B cell (primary cell): ENCODE results near the gene E2F2. TPM values are rescaled to one million over a fixed set of nuclear protein-coding genes. Genes with fewer than 3 reads are reported as not detected.

Experiments used
- ATAC-seq: fragments of 200-7000 bp; cut with Tn5 transposase; one replicate; pipeline ENCODE4 v1.10.0; 2021; ENCODE audit warnings: low read depth, mild to moderate bottlenecking, moderate number of reproducible peaks, moderate library complexity
- CTCF ChIA-PET: fragments of 350-600 bp; sonication (Branson Sonifier 250); formaldehyde crosslinking; loops from one replicate; lab custom pipeline; 2021; ENCODE audit warnings: antibody characterized with exemption, inconsistent platforms; lab: Charles Lee
- POLR2A ChIA-PET: fragments of 350-600 bp; sonication (Branson Sonifier 250); formaldehyde crosslinking; loops from one replicate; lab custom pipeline; 2021; ENCODE audit warnings: antibody characterized with exemption; lab: Charles Lee
- DNase-seq: peaks from one replicate; pipeline ENCODE4 v3.0.0; 2013
- H2AFZ ChIP-seq: 2 replicates; pipeline ENCODE4 v1.6.1; 2012; ENCODE audit warnings: mild to moderate bottlenecking, low read depth, low read length; ENCODE audit not compliant: insufficient read depth, poor library complexity, severe bottlenecking
- H3K27ac ChIP-seq, 2 donors: 1 replicate in 1 of 2; 2 replicates in 1 of 2; pipeline ENCODE4 v1.5.1; 2012 to 2013; ENCODE audit warnings: low read length in 2 of 2, mild to moderate bottlenecking in 2 of 2, moderate library complexity in 1 of 2
- H3K27me3 ChIP-seq, 4 experiments: fragments of 200-600 bp in 1 of 4; sonication (generic) in 1 of 4; replicated peaks in 1 of 4; 1 replicate in 2 of 4; 2 replicates in 2 of 4; pipeline versions ENCODE4 v1.6.1 to v1.7.0; 2013 to 2016; ENCODE audit warnings: low read length in 3 of 4, mild to moderate bottlenecking in 2 of 4, mixed read lengths in 1 of 4, moderate library complexity in 1 of 4; ENCODE audit not compliant: insufficient read depth in 4 of 4, control insufficient read depth in 3 of 4; ENCODE audit errors: control extremely low read depth in 1 of 4
- H3K36me3 ChIP-seq, 2 experiments: replicated peaks in 1 of 2; 1 replicate in 1 of 2; 2 replicates in 1 of 2; pipeline versions ENCODE4 v1.6.1 to v1.7.1; 2013; ENCODE audit warnings: low read length in 1 of 2; ENCODE audit not compliant: insufficient read depth in 2 of 2, control insufficient read depth in 1 of 2; ENCODE audit errors: control extremely low read depth in 1 of 2, extremely low read depth in 1 of 2
- H3K4me1 ChIP-seq, 2 donors: fragments of 200-600 bp in 1 of 2; sonication (generic) in 1 of 2; 1 replicate in 1 of 2; 2 replicates in 1 of 2; pipeline versions ENCODE4 v1.5.1 to v1.6.1; 2013 to 2017; ENCODE audit warnings: low read length in 2 of 2; ENCODE audit not compliant: control insufficient read depth in 2 of 2, insufficient read depth in 2 of 2
- H3K4me2 ChIP-seq: replicated peaks from 2 replicates; pipeline ENCODE3; 2012; ENCODE audit warnings: mild to moderate bottlenecking, low read depth, low read length; ENCODE audit not compliant: poor library complexity, severe bottlenecking
- H3K4me3 ChIP-seq, 5 experiments: fragments of 200-600 bp in 1 of 5; sonication (generic) in 1 of 5; 1 replicate in 3 of 5; 2 replicates in 2 of 5; pipeline versions ENCODE4 v1.5.1 to v1.7.0; 2011 to 2016; ENCODE audit warnings: low read length in 4 of 5, mild to moderate bottlenecking in 4 of 5, low read depth in 2 of 5, control low read depth in 1 of 5, moderate library complexity in 1 of 5; ENCODE audit not compliant: insufficient read depth in 1 of 5; ENCODE audit errors: control extremely low read depth in 1 of 5, extremely low read depth in 1 of 5
- H3K79me2 ChIP-seq: fragments of 200-600 bp; sonication (generic); one replicate; pipeline ENCODE4 v1.6.0; 2016; ENCODE audit warnings: low read length; ENCODE audit not compliant: control insufficient read depth, insufficient read depth
- H3K9ac ChIP-seq: fragments of 200-600 bp; sonication (generic); 2 replicates; pipeline ENCODE4 v1.6.1; 2017; ENCODE audit warnings: mild to moderate bottlenecking, low read length, moderate library complexity
- H3K9me3 ChIP-seq, 3 donors: one replicate each; pipeline versions ENCODE4 v1.6.1 to v1.7.1; 2013; ENCODE audit warnings: low read length in 2 of 3; ENCODE audit not compliant: control insufficient read depth in 2 of 3, insufficient read depth in 1 of 3; ENCODE audit errors: control extremely low read depth in 1 of 3
- H4K20me1 ChIP-seq: 2 replicates; pipeline ENCODE4 v1.6.0; 2012; ENCODE audit warnings: mild to moderate bottlenecking, low read length; ENCODE audit not compliant: insufficient read depth, control insufficient read depth, poor library complexity, severe bottlenecking
- H3K27ac Mint-ChIP-seq: one replicate; pipeline ENCODE4 v1.8.0; 2021; ENCODE audit warnings: mixed read lengths
- H3K27me3 Mint-ChIP-seq: one replicate; pipeline ENCODE4 v1.8.0; 2021; ENCODE audit warnings: mixed read lengths
- H3K4me1 Mint-ChIP-seq: one replicate; pipeline ENCODE4 v1.8.0; 2021; ENCODE audit warnings: mixed read lengths
- H3K4me3 Mint-ChIP-seq: one replicate; pipeline ENCODE4 v1.8.0; 2021; ENCODE audit warnings: mixed read lengths
- H3K9me3 Mint-ChIP-seq: one replicate; pipeline ENCODE4 v1.8.0; 2022; ENCODE audit warnings: mixed read lengths; ENCODE audit not compliant: insufficient read depth
- CTCF ChIP-seq: fragments of 200-600 bp; IDR thresholded peaks from one replicate; pipeline ENCODE4 v1.8.0; 2022; ENCODE audit warnings: antibody characterized with exemption, mild to moderate bottlenecking
- EZH2 ChIP-seq: IDR thresholded peaks from 2 replicates; pipeline ENCODE4 v1.6.1; 2012; ENCODE audit warnings: borderline replicate concordance, low read depth, mild to moderate bottlenecking, moderate library complexity, low read length; ENCODE audit not compliant: insufficient read depth, poor library complexity, severe bottlenecking
- WGBS: methylation state at CpG from one replicate; pipeline ENCODE4 v1.1.5; 2013; ENCODE audit warnings: missing lambda C conversion rate; ENCODE audit not compliant: insufficient coverage; 5-methylcytosine and 5-hydroxymethylcytosine counted together
- intact Hi-C: fragments of 100-400 bp; cut with micrococcal nuclease; formaldehyde crosslinking; loops from one replicate; pipeline ENCODE4 v1.10.0; 2022
- polyA plus RNA-seq: library from polyadenylated mRNA; depleted of rRNA; stranded (reverse); fragments of >200 nt; gene quantifications from 2 replicates; pipeline ENCODE4 v1.2.3, GENCODE V29; 2012
- total RNA-seq, 2 donors: library from RNA; stranded (reverse); fragments of 120-200 nt in 1 of 2; gene quantifications; 1 replicate in 1 of 2; 2 replicates in 1 of 2; pipeline versions ENCODE4 v1.2.3 to v1.2.4, GENCODE V29; 2013 to 2022

Gene E2F2
- total and polyA plus RNA-seq, 2 donors (not counting 1 experiment from before 2014, with no cell fraction given), result 2.4 to 3.2 TPM

GRCh38 chr1:23578997-23579363 lies 47.9 kb upstream of the E2F2 start:
- Histone ChIP-seq H2AFZ (no peak overlapping the region), H4K20me1 (no peaks in the 10 kb centered on the region), H3K4me2 (peak overlapping the region; percentile 69), H3K27me3 (no peaks in the 10 kb centered on the region), H3K79me2 (peaks cover 17% of the 10 kb centered on the region), H3K27ac (peak overlapping the region; percentile 75 to 83), H3K4me3 (peak overlapping the region in 1 of 5 experiments; percentile 21), H3K9me3 (no peaks in the 10 kb centered on the region), H3K9ac (no peak overlapping the region), H3K4me1 (peaks cover 70 to 78% of the 10 kb centered on the region in 2 donors), H3K36me3 (no peaks in the 10 kb centered on the region)
- H3K27ac Mint-ChIP-seq, result peak overlapping the region; percentile 90
- TF ChIP-seq CTCF (no peak), EZH2 (no peak)
- ATAC-seq, result no peak
- no peak for DNase-seq
- peaks cover 81% of the 10 kb centered on the region for H3K4me1 Mint-ChIP-seq
- no peaks in the 10 kb centered on the region for H3K27me3 Mint-ChIP-seq
- peak overlapping the region; percentile 40 for H3K4me3 Mint-ChIP-seq
- intact Hi-C loops, result no loop called here
- 87% methylated on average over 3 of the region's 6 CpGs for WGBS
- ChIA-PET CTCF (interaction anchor here (1.5 to 41.7 kb wide), 5 partner anchors 9 to 55 kb away, joined by 3 to 1420 read pairs (median 179); partner anchors contain the start of gene ID3), POLR2A (interaction anchor here (1.2 to 8.6 kb wide), 2 partner anchors 22 to 42 kb away, joined by 3 to 165 read pairs; partner anchors contain the start of gene ID3)
- peaks cover 3% of the 10 kb centered on the region for H3K9me3 Mint-ChIP-seq

GRCh38 chr1:23578311-23578996 lies 47.4 kb upstream of the E2F2 start:
- Histone ChIP-seq H3K9ac (no peak overlapping the region), H3K4me1 (peaks cover 75 to 83% of the 10 kb centered on the region in 2 donors), H3K9me3 (no peaks in the 10 kb centered on the region), H3K4me3 (peak overlapping the region in 1 of 5 experiments; percentile 21), H3K79me2 (peaks cover 17% of the 10 kb centered on the region), H3K4me2 (peak overlapping the region; percentile 69), H3K27ac (peak overlapping the region; percentile 75 to 83), H2AFZ (peak overlapping the region; percentile 30), H3K36me3 (no peaks in the 10 kb centered on the region), H3K27me3 (no peaks in the 10 kb centered on the region), H4K20me1 (no peaks in the 10 kb centered on the region)
- Mint-ChIP-seq H3K9me3 (peaks cover 3% of the 10 kb centered on the region), H3K4me3 (peak overlapping the region; percentile 69), H3K27ac (peak overlapping the region; percentile 90), H3K27me3 (no peaks in the 10 kb centered on the region), H3K4me1 (peaks cover 84% of the 10 kb centered on the region)
- TF ChIP-seq CTCF (no peak), EZH2 (no peak)
- intact Hi-C loops, result no loop called here
- no peak for ATAC-seq
- POLR2A ChIA-PET, result interaction anchor here (1.2 to 8.6 kb wide), 2 partner anchors 21 to 43 kb away, joined by 3 to 165 read pairs; partner anchors contain the start of gene ID3
- CTCF ChIA-PET, result interaction anchor here (1.5 to 41.7 kb wide), 7 partner anchors 9 to 81 kb away, joined by 3 to 1420 read pairs (median 25); partner anchors contain the start of gene ID3
- peak; percentile 53 for DNase-seq
- WGBS, result 0% methylated on average over 1 of the region's 4 CpGs
